HG03432 (cell line): ENCODE measurements around the gene ZNF695.

ENCODE experiments used
- ATAC-seq: cut with Tn5 transposase; IDR thresholded peaks from one replicate; pipeline ENCODE4 v1.9.1; 2021; ENCODE audit warnings: mild to moderate bottlenecking, moderate library complexity; ENCODE audit not compliant: unreplicated experiment

ZNF695 gene

GRCh38 chr1:246959944-246960693 lies 47.7 kb downstream of the ZNF695 start:
- ATAC-seq, result peak; percentile 58

- no peak for ATAC-seq
Observed at GRCh38 chr1:246954126-246954525, 53.7 kb downstream of the ZNF695 start.

- no peak for ATAC-seq
Observed at GRCh38 chr1:246951413-246951812, 56.4 kb downstream of the ZNF695 start.

- ATAC-seq, result no peak
Observed at GRCh38 chr1:246949956-246950355, 57.9 kb downstream of the ZNF695 start.

- no peak for ATAC-seq
Observed at GRCh38 chr1:246947255-246947654, 60.6 kb downstream of the ZNF695 start.

- ATAC-seq, result no peak
Observed at GRCh38 chr1:246946366-246946765, 61.5 kb downstream of the ZNF695 start.
